GM12878 (cell line): ENCODE measurements around the gene PDE6A. TPM values are rescaled to one million over a fixed set of nuclear protein-coding genes. Genes with fewer than 3 reads are reported as not detected.

ENCODE experiments used
- ATAC-seq: fragments of 200-7000 bp; cut with Tn5 transposase; 3 replicates; pipeline ENCODE4 v1.9.1; 2020; ENCODE audit warnings: mild to moderate bottlenecking, moderate library complexity
- BruUV-seq: library from RNA; stranded (reverse); fragments of 400-500 nt; replicated peaks from 2 replicates; lab custom pipeline; 2021; lab: Mats Ljungman, UMichigan
- CTCF ChIA-PET: fragments of 300-600 bp; sonication (Branson Sonifier 250); formaldehyde crosslinking; extraction: SDS; loops from one replicate; lab custom pipeline; 2021; ENCODE audit warnings: inconsistent platforms; lab: Yijun Ruan, JAX
- POLR2A ChIA-PET: fragments of 350-600 bp; formaldehyde crosslinking; extraction: SDS; loops from one replicate; lab custom pipeline; 2021; ENCODE audit warnings: inconsistent platforms; lab: Charles Lee
- RAD21 ChIA-PET: fragments of 300-600 bp; sonication (Branson Sonifier 250); formaldehyde crosslinking; loops from one replicate; lab custom pipeline; 2023; ENCODE audit warnings: antibody characterized with exemption; ENCODE audit not compliant: unreplicated experiment; lab: Charles Lee
- SMC1A ChIA-PET: fragments of 300-600 bp; sonication (Branson Sonifier 250); formaldehyde crosslinking; loops from one replicate; lab custom pipeline; 2023; ENCODE audit not compliant: unreplicated experiment, uncharacterized antibody; lab: Charles Lee
- DNase-seq: peaks from one replicate; pipeline ENCODE4 v3.0.0-alpha.2; 2011; ENCODE audit warnings: low read depth, low spot score
- FAIRE-seq: peaks from 3 replicates; lab custom pipeline; 2011; peaks lifted over from hg19 to GRCh38; lab: Jason Lieb, UNC
- H2AFZ ChIP-seq: 2 replicates; pipeline ENCODE4 v1.6.0; 2011; ENCODE audit warnings: low read depth, low read length, control low read depth; ENCODE audit not compliant: control insufficient read depth
- H3K27ac ChIP-seq: 2 replicates; pipeline ENCODE4 v1.5.1; 2011; ENCODE audit warnings: control low read depth; ENCODE audit not compliant: control insufficient read depth, insufficient read depth
- H3K27me3 ChIP-seq, 2 experiments: replicated peaks in 1 of 2; 2 replicates each; pipeline versions ENCODE4 v1.6.0 to v1.6.1; 2011; ENCODE audit warnings: low read length in 1 of 2; ENCODE audit not compliant: control insufficient read depth in 2 of 2, insufficient read depth in 2 of 2
- H3K36me3 ChIP-seq, 2 experiments: 2 replicates each; pipeline ENCODE4 v1.5.1; 2011; ENCODE audit warnings: low read length in 1 of 2; ENCODE audit not compliant: control insufficient read depth in 2 of 2, insufficient read depth in 2 of 2
- H3K4me1 ChIP-seq: 2 replicates; pipeline ENCODE4 v1.6.1; 2011; ENCODE audit warnings: mild to moderate bottlenecking, low read length, moderate library complexity, mixed read lengths; ENCODE audit not compliant: control insufficient read depth, insufficient read depth
- H3K4me2 ChIP-seq: 2 replicates; pipeline ENCODE4 v1.6.0; 2011; ENCODE audit warnings: control low read depth; ENCODE audit not compliant: control insufficient read depth, insufficient read depth
- H3K4me3 ChIP-seq: fragments of 200-600 bp; sonication (generic); 2 replicates; pipeline ENCODE4 v1.5.1; 2016
- H3K79me2 ChIP-seq: 2 replicates; pipeline ENCODE4 v1.6.0; 2011; ENCODE audit warnings: low read length; ENCODE audit not compliant: control insufficient read depth, insufficient read depth
- H3K9ac ChIP-seq: 2 replicates; pipeline ENCODE4 v1.8.0; 2011; ENCODE audit warnings: low read length, control low read depth, mixed read lengths; ENCODE audit not compliant: control insufficient read depth, insufficient read depth
- H3K9me3 ChIP-seq: replicated peaks from 3 replicates; pipeline ENCODE4 v1.5.1; 2011; ENCODE audit warnings: mild to moderate bottlenecking, low read length; ENCODE audit not compliant: control insufficient read depth, insufficient read depth
- H4K20me1 ChIP-seq: 2 replicates; pipeline ENCODE4 v1.6.0; 2011; ENCODE audit not compliant: control insufficient read depth, insufficient read depth
- ATF7 ChIP-seq: fragments of 450-650 bp; IDR thresholded peaks from 2 replicates; pipeline ENCODE4 v1.6.1; 2016; ENCODE audit warnings: low read depth, mild to moderate bottlenecking
- BACH1 ChIP-seq: fragments of 450-650 bp; IDR thresholded peaks from 2 replicates; pipeline ENCODE4 v1.6.1; 2017; ENCODE audit warnings: mild to moderate bottlenecking, borderline replicate concordance
- BHLHE40 ChIP-seq, 2 experiments: fragments of 450-650 bp in 1 of 2; IDR thresholded peaks; 2 replicates each; pipeline ENCODE4 v1.6.1; 2011 to 2017; ENCODE audit warnings: low read depth in 2 of 2, borderline replicate concordance in 1 of 2, improper control_type of control experiment in 1 of 2, low read length in 1 of 2, mild to moderate bottlenecking in 1 of 2
- CREB1 ChIP-seq: IDR thresholded peaks from 2 replicates; pipeline ENCODE4 v1.6.1; 2012; ENCODE audit warnings: low read depth, mild to moderate bottlenecking, inconsistent platforms
- EED ChIP-seq: sonication (generic); IDR thresholded peaks from 2 replicates; pipeline ENCODE4 v1.6.1; 2016; ENCODE audit warnings: antibody characterized with exemption, low read depth
- EGR1 ChIP-seq, 2 experiments: IDR thresholded peaks; 1 replicate in 1 of 2; 2 replicates in 1 of 2; pipeline ENCODE4 v1.6.1; 2011 to 2012; ENCODE audit warnings: low read depth in 2 of 2, low read length in 2 of 2, borderline replicate concordance in 1 of 2, mild to moderate bottlenecking in 1 of 2, moderate library complexity in 1 of 2
- ETV6 ChIP-seq, 2 experiments: fragments of 450-650 bp in 1 of 2; IDR thresholded peaks in 1 of 2; conservative IDR thresholded peaks in 1 of 2; 2 replicates each; pipeline ENCODE4 v1.6.1; 2014; ENCODE audit warnings: antibody characterized with exemption in 1 of 2, borderline replicate concordance in 1 of 2, low read depth in 1 of 2, mild to moderate bottlenecking in 1 of 2, moderate library complexity in 1 of 2
- IKZF1 ChIP-seq: fragments of 450-650 bp; conservative IDR thresholded peaks from 2 replicates; pipeline ENCODE4 v1.6.1; 2017; ENCODE audit warnings: antibody characterized with exemption, mild to moderate bottlenecking
- IKZF2 ChIP-seq, 2 experiments: fragments of 450-650 bp; IDR thresholded peaks; 2 replicates each; pipeline ENCODE4 v1.6.1; 2017; ENCODE audit warnings: mild to moderate bottlenecking in 2 of 2, moderate library complexity in 2 of 2
- IRF4 ChIP-seq: IDR thresholded peaks from 2 replicates; pipeline ENCODE4 v1.6.1; 2011; ENCODE audit warnings: low read depth, low read length
- PAX5 ChIP-seq: IDR thresholded peaks from 2 replicates; pipeline ENCODE4 v1.6.1; 2011; ENCODE audit warnings: low read depth, low read length, borderline replicate concordance
- PML ChIP-seq: IDR thresholded peaks from 2 replicates; pipeline ENCODE4 v1.6.1; 2012; ENCODE audit warnings: low read length, inconsistent platforms
- RAD21 ChIP-seq: IDR thresholded peaks from 2 replicates; pipeline ENCODE4 v1.6.1; 2011; ENCODE audit warnings: mild to moderate bottlenecking, low read depth, low read length, moderate library complexity; ENCODE audit not compliant: insufficient read depth
- RBBP5 ChIP-seq: fragments of 200-600 bp; sonication (generic); conservative IDR thresholded peaks from 2 replicates; pipeline ENCODE4 v1.6.1; 2016
- RUNX3 ChIP-seq: IDR thresholded peaks from 2 replicates; pipeline ENCODE4 v1.6.1; 2012; ENCODE audit warnings: low read length, inconsistent platforms
- SMC3 ChIP-seq: IDR thresholded peaks from 2 replicates; pipeline ENCODE4 v1.6.1; 2011; ENCODE audit warnings: low read length, improper control_type of control experiment, borderline replicate concordance
- STAT1 ChIP-seq: fragments of 450-650 bp; conservative IDR thresholded peaks from 2 replicates; pipeline ENCODE4 v1.6.1; 2014; ENCODE audit warnings: antibody characterized with exemption, mild to moderate bottlenecking
- ZBED1 ChIP-seq: IDR thresholded peaks from 2 replicates; pipeline ENCODE4 v1.6.1; 2016; ENCODE audit warnings: borderline replicate concordance
- WGBS: methylation state at CpG from one replicate; pipeline ENCODE4 v1.1.6; 2016; ENCODE audit warnings: low lambda C conversion rate; ENCODE audit not compliant: insufficient replicate concordance, insufficient coverage; ENCODE audit errors: missing lambda C conversion rate; 5-methylcytosine and 5-hydroxymethylcytosine counted together
- in situ Hi-C: fragments of 300-500 bp; cut with MboI; formaldehyde crosslinking; loops from 9 replicates; pipeline ENCODE4 v1.14.3; 2018; ENCODE audit warnings: mixed read lengths
- intact Hi-C: fragments of 100-400 bp; cut with micrococcal nuclease; formaldehyde crosslinking; loops from one replicate; pipeline ENCODE4 v1.14.2; 2022; ENCODE audit not compliant: unreplicated experiment
- polyA plus RNA-seq, 11 experiments: library from polyadenylated mRNA; depleted of rRNA in 4 of 11; unstranded in 6 of 11; stranded (reverse) in 5 of 11; fragments of >200 nt; fragmentation: Nextera tagmentation in 4 of 11; fragmentation: Illumina TruSeq in 1 of 11; extraction: Ambion mirVana in 4 of 11; extraction: Trizol in 1 of 11; gene quantifications; 1 replicate in 1 of 11; 2 replicates in 10 of 11; pipeline versions ENCODE4 v1.2.1 to v1.2.3, GENCODE V29; 2011 to 2016; ENCODE audit warnings: inconsistent platforms in 2 of 11, missing spikeins in 2 of 11, low read depth in 1 of 11
- total RNA-seq, 4 experiments: library from RNA; depleted of rRNA in 3 of 4; stranded (reverse); fragments of >200 nt in 3 of 4; fragmentation: Illumina TruSeq in 1 of 4; extraction: Trizol in 1 of 4; gene quantifications; 2 replicates each; pipeline versions ENCODE4 v1.2.1 to v1.2.3, GENCODE V29; 2013 to 2021
- TF ChIP-seq, protein P1 (sequence below), 3 experiments: IDR thresholded peaks in 2 of 3; conservative IDR thresholded peaks in 1 of 3; 2 replicates each; pipeline ENCODE4 v1.5.1; 2011; ENCODE audit warnings: low read depth in 3 of 3, low read length in 3 of 3, mild to moderate bottlenecking in 3 of 3, control low read depth in 2 of 3, moderate library complexity in 2 of 3, inconsistent platforms in 1 of 3, mixed read lengths in 1 of 3; ENCODE audit not compliant: control insufficient read depth in 2 of 3, insufficient read depth in 1 of 3; ENCODE audit errors: extremely low read depth in 1 of 3
- TF ChIP-seq, protein P2 (sequence below): fragments of 450-650 bp; IDR thresholded peaks from 2 replicates; pipeline ENCODE4 v1.6.1; 2016; ENCODE audit warnings: mild to moderate bottlenecking

PDE6A gene
- total and polyA plus RNA-seq, 10 of the 15 experiments (the other 5 are each of a cell fraction or from before 2014, with no cell fraction given): 0.05 to 0.26 TPM; not detected in 8

DNA sequence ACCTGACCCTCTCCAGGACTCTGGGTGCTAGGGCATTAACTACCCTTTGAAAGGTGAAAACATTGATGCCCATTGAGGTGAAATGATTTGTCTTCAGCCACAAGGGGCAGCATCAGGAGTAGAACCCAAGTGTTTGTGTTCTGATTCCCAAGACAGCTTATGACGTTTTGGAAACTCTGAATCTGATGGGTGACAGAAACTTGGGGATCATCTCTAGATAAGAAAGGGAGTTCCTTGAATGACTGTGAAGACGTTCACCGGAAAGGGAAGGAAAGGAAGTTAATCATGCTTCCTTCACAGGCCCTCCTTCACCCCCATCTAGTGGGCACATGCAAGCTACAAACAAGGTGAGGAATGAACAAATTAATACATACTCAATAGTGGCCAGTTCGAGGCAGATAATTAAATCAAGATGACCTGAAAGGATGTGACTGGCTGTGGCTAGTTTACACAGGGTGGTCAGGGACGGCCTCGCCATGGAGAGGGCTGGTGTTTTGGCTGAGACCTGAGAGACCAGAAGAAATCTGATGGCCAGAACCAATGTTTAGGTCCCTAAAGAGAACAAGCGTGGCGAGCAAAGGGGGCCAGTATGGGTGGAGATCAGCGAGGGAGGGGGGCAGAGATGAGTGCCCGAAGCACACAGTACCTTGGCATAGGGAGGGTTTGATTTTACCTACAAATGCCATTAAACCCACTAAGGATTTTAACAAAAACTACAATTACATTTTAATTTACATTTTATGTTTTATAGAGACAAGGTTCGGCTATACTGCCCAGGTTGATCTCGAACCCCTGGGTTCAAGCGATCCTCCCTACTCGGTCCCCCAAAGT, 15.0 kb upstream of the PDE6A start:
- in situ Hi-C loops: no loop called here
- ATAC-seq: peak; percentile 45
- peak overlapping the region; percentile 70 for H3K27ac ChIP-seq
- TF ChIP-seq IRF4 (peak; percentile 32; the same call in 1 of the 2 replicates), SMC3 (peak; percentile 22; the same call in 1 of the 2 replicates), RBBP5 (no peak), ETV6 (conservative IDR thresholded peaks at IDR 0.05 in 1 of 2, IDR thresholded peaks at IDR 0.05 in 1 of 2; ENCODE audit: borderline replicate concordance in 1 of 2, low read depth in 1 of 2) (peak in 1 of 2 experiments; percentile 76; a peak in 2 of 4 replicates), EGR1 (IDR thresholded peaks at IDR 0.05; ENCODE audit: borderline replicate concordance in 1 of 2, low read depth in 2 of 2, low read length in 2 of 2) (no peak), EED (peak; percentile 54), PML (no peak), IKZF2 (IDR thresholded peaks at IDR 0.05) (peak; percentile 55 to 61), BACH1 (0 out of 2 replicates have a peak, but pooled peaks have one; percentile 19), BHLHE40 (IDR thresholded peaks at IDR 0.05; ENCODE audit: borderline replicate concordance in 1 of 2, low read depth in 2 of 2, low read length in 1 of 2) (0 out of 4 replicates have a peak, but pooled peaks have one; percentile 20 to 34), PAX5 (no peak), ZBED1 (0 out of 2 replicates have a peak, but pooled peaks have one; percentile 29), IKZF1 (peak; percentile 28; the same call in 1 of the 2 replicates), CREB1 (peak; percentile 35; the same call in 1 of the 2 replicates), RAD21 (0 out of 2 replicates have a peak, but pooled peaks have one; percentile 24), RUNX3 (0 out of 2 replicates have a peak, but pooled peaks have one; percentile 13), ATF7 (peak; percentile 62; the same call in 1 of the 2 replicates), STAT1 (0 out of 2 replicates have a peak, but pooled peaks have one; percentile 61)
- TF ChIP-seq, protein P1, sequence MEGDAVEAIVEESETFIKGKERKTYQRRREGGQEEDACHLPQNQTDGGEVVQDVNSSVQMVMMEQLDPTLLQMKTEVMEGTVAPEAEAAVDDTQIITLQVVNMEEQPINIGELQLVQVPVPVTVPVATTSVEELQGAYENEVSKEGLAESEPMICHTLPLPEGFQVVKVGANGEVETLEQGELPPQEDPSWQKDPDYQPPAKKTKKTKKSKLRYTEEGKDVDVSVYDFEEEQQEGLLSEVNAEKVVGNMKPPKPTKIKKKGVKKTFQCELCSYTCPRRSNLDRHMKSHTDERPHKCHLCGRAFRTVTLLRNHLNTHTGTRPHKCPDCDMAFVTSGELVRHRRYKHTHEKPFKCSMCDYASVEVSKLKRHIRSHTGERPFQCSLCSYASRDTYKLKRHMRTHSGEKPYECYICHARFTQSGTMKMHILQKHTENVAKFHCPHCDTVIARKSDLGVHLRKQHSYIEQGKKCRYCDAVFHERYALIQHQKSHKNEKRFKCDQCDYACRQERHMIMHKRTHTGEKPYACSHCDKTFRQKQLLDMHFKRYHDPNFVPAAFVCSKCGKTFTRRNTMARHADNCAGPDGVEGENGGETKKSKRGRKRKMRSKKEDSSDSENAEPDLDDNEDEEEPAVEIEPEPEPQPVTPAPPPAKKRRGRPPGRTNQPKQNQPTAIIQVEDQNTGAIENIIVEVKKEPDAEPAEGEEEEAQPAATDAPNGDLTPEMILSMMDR (IDR thresholded peaks at IDR 0.05 in 2 of 3, conservative IDR thresholded peaks at IDR 0.05 in 1 of 3; ENCODE audit: control insufficient read depth in 2 of 3, extremely low read depth in 1 of 3, insufficient read depth in 1 of 3, low read depth in 3 of 3, low read length in 3 of 3): peak; percentile 38 to 75 (median 49); a peak in 5 of 6 replicates
- TF ChIP-seq, protein P2, sequence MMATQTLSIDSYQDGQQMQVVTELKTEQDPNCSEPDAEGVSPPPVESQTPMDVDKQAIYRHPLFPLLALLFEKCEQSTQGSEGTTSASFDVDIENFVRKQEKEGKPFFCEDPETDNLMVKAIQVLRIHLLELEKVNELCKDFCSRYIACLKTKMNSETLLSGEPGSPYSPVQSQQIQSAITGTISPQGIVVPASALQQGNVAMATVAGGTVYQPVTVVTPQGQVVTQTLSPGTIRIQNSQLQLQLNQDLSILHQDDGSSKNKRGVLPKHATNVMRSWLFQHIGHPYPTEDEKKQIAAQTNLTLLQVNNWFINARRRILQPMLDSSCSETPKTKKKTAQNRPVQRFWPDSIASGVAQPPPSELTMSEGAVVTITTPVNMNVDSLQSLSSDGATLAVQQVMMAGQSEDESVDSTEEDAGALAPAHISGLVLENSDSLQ: peak; percentile 3; the same call in 1 of the 2 replicates

More for the DNA sequence above, 15.0 kb upstream of the PDE6A start:
- peak overlapping the region; percentile 78 for H3K9ac ChIP-seq
- FAIRE-seq: peak; percentile 94
- DNase-seq: peak; percentile 43
- ChIA-PET SMC1A (interaction anchor here (0.6 to 2.9 kb wide), 8 partner anchors 8 to 326 kb away, joined by 3 to 12 read pairs (median 4); no protein-coding TSS in a partner anchor), RAD21 (interaction anchor here (0.8 to 4.7 kb wide), 9 partner anchors 27 to 323 kb away, joined by 3 to 53 read pairs (median 5); no protein-coding TSS in a partner anchor), CTCF (interaction anchor here (0.6 to 6.6 kb wide), 39 partner anchors 8 to 676 kb away, joined by 3 to 59 read pairs (median 4); no protein-coding TSS in a partner anchor), POLR2A (interaction anchor here (0.6 to 2.1 kb wide), 8 partner anchors 38 to 157 kb away, joined by 3 to 6 read pairs (median 4); partner anchors contain the start of genes HMGXB3 and TIGD6)
- intact Hi-C loops: loop anchor here (2.0 to 10.0 kb wide), 2 partner anchors 41 to 225 kb away; partner anchors contain the start of genes HMGXB3, PPARGC1B and TIGD6
- H3K36me3 ChIP-seq: no peaks in the 10 kb centered on the region
- no peaks in the 10 kb centered on the region for H3K79me2 ChIP-seq
- H2AFZ ChIP-seq: peak overlapping the region; percentile 72
- no peaks in the 10 kb centered on the region for H4K20me1 ChIP-seq
- peak overlapping the region; percentile 56 for H3K4me2 ChIP-seq
- peaks cover 12% of the 10 kb centered on the region for H3K4me1 ChIP-seq
- H3K4me3 ChIP-seq: peak overlapping the region; percentile 67
- no peaks in the 10 kb centered on the region for H3K9me3 ChIP-seq
- TSS peak; percentile 99 for BruUV-seq
- 19% methylated on average over 14 of the region's 14 CpGs for WGBS
- H3K27me3 ChIP-seq: no peaks in the 10 kb centered on the region; a peak in 1 of 4 replicates
